Prostate gland (tissue), 2 donors: Measurements from ENCODE around the gene LRP11.

Experiments
- POLR2A ChIP-seq: fragments of 450-650 bp; IDR thresholded peaks from one replicate; pipeline ENCODE4 v1.6.1; 2016; ENCODE audit warnings: antibody characterized with exemption, mild to moderate bottlenecking
- TF ChIP-seq, protein P1 (sequence below), 4 experiments: fragments of 200-600 bp in 2 of 4; fragments of 450-650 bp in 2 of 4; sonication (generic) in 2 of 4; IDR thresholded peaks; 1 replicate in 3 of 4; 2 replicates in 1 of 4; pipeline ENCODE4 v1.5.1; 2016 to 2019; ENCODE audit warnings: antibody characterized with exemption in 4 of 4, mild to moderate bottlenecking in 2 of 4, moderate library complexity in 2 of 4

DNA sequence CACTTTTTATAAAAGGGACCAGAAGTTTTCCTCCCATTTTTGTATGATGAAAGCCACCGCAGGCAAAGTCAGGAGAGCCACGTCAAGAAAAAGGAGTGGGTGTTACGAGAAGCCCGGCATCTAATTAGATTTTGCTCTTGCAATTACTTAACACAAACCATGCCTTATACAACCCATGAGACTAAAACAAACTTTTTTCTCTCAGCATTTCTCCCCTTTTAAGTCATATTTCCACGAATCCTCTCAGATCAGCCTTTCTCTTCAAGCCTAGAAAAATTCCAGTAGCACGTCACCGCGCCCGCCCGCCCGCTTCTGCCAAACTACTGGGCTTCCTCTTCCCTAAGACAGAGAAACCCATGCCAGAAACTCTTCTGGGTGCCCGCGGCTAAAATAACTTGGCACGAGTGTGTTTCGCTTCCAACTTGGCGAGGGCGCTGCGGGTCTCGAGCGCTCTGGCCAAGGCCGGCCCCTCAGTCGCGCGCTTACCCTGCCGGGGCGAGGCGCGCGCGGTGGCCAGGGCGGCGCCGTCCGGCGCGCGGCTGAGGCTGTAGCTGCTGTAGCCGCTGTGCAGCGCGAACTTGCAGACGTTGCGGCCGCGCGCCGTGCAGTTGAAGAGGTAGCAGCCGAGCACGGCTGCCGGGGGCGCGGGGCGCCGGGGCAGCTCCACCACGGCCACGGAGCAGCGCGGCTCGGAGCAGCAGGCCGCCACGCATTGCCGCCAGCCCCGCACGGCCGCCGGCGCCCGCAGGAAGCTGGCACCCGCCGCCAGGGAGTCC lies 1.0 kb downstream of the LRP11 start:
- TF ChIP-seq, protein P1, sequence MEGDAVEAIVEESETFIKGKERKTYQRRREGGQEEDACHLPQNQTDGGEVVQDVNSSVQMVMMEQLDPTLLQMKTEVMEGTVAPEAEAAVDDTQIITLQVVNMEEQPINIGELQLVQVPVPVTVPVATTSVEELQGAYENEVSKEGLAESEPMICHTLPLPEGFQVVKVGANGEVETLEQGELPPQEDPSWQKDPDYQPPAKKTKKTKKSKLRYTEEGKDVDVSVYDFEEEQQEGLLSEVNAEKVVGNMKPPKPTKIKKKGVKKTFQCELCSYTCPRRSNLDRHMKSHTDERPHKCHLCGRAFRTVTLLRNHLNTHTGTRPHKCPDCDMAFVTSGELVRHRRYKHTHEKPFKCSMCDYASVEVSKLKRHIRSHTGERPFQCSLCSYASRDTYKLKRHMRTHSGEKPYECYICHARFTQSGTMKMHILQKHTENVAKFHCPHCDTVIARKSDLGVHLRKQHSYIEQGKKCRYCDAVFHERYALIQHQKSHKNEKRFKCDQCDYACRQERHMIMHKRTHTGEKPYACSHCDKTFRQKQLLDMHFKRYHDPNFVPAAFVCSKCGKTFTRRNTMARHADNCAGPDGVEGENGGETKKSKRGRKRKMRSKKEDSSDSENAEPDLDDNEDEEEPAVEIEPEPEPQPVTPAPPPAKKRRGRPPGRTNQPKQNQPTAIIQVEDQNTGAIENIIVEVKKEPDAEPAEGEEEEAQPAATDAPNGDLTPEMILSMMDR (IDR thresholded peaks at IDR 0.05): no peak
- TF ChIP-seq POLR2A: peak; percentile 39
